BE2C (cell line): ENCODE results near the gene WNT4.

ENCODE experiments used
- DNase-seq: peaks from one replicate; pipeline ENCODE4 v3.0.0-alpha.2; 2020
- H3K27me3 ChIP-seq: fragments of 250-450 bp; sonication (Bioruptor Pico); 2 replicates; pipeline ENCODE4 v1.5.1; 2020; ENCODE audit warnings: mild to moderate bottlenecking
- H3K36me3 ChIP-seq: fragments of 250-450 bp; sonication (Bioruptor Pico); 2 replicates; pipeline ENCODE4 v1.5.1; 2020; ENCODE audit warnings: mild to moderate bottlenecking
- H3K4me1 ChIP-seq: fragments of 250-450 bp; sonication (Bioruptor Pico); 2 replicates; pipeline ENCODE4 v1.5.1; 2020
- H3K4me3 ChIP-seq: 2 replicates; pipeline ENCODE4 v1.5.1; 2011; ENCODE audit warnings: low read depth, low read length
- H3K9me3 ChIP-seq: fragments of 250-450 bp; sonication (Bioruptor Pico); 2 replicates; pipeline ENCODE4 v1.5.1; 2020
- TF ChIP-seq, protein P1 (sequence below): IDR thresholded peaks from 2 replicates; pipeline ENCODE4 v1.5.1; 2012; ENCODE audit warnings: mild to moderate bottlenecking, low read depth, low read length

The WNT4 gene

GRCh38 chr1:22078133-22078532 is 64.8 kb downstream of the WNT4 start:
- no peak for DNase-seq
- no peaks in the 10 kb centered on the region for H3K4me1 ChIP-seq
- TF ChIP-seq, protein P1, sequence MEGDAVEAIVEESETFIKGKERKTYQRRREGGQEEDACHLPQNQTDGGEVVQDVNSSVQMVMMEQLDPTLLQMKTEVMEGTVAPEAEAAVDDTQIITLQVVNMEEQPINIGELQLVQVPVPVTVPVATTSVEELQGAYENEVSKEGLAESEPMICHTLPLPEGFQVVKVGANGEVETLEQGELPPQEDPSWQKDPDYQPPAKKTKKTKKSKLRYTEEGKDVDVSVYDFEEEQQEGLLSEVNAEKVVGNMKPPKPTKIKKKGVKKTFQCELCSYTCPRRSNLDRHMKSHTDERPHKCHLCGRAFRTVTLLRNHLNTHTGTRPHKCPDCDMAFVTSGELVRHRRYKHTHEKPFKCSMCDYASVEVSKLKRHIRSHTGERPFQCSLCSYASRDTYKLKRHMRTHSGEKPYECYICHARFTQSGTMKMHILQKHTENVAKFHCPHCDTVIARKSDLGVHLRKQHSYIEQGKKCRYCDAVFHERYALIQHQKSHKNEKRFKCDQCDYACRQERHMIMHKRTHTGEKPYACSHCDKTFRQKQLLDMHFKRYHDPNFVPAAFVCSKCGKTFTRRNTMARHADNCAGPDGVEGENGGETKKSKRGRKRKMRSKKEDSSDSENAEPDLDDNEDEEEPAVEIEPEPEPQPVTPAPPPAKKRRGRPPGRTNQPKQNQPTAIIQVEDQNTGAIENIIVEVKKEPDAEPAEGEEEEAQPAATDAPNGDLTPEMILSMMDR = no peak
- H3K36me3 ChIP-seq = 0 out of 2 replicates have a peak, but pooled peaks cover 2% of the 10 kb centered on the region
- H3K4me3 ChIP-seq = no peak overlapping the region
- no peaks in the 10 kb centered on the region for H3K9me3 ChIP-seq
- H3K27me3 ChIP-seq = no peaks in the 10 kb centered on the region

DNA sequence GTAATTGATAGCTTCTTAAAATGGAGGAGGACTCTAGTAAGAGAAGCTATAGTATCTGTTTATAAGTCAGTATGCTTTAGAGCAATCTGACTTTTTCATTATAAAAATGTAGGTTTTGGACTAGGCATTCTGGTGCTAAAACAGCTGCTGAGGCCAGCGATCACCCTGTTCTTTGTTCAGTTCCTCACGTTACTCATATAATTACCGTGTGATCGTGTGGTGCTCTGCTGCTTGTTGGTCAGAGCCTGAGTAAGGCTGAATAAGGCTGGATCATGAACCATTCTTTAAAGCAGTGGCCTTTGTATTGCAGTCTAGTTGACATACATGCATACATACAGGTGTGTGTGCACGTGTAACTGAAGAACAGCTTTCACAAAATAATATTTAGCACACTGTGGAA is 65.2 kb downstream of the WNT4 start:
- H3K27me3 ChIP-seq = no peaks in the 10 kb centered on the region
- no peaks in the 10 kb centered on the region for H3K9me3 ChIP-seq
- H3K4me3 ChIP-seq = no peak overlapping the region
- H3K36me3 ChIP-seq = 0 out of 2 replicates have a peak, but pooled peaks cover 2% of the 10 kb centered on the region
- no peaks in the 10 kb centered on the region for H3K4me1 ChIP-seq
- TF ChIP-seq, protein P1 = no peak
- no peak for DNase-seq

DNA sequence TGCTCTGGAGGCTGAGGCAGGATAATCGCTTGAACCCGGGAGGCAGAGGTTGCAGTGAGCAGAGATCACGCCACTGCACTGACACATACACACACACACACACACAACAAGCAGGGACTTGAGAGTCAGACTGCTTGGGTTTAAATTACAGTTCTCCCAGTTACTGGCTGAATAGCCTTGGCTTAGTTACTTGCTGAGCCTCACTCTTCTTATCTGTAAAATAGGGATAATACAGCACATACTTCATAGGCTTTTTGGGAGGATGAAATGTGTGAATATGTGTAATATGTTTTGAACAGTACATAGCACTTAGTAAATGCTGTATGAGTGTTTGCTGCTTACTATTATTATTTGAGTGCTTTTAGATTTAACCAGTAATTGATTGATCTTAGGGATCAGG is 66.6 kb downstream of the WNT4 start:
- DNase-seq = no peak
- Histone ChIP-seq H3K36me3 (0 out of 2 replicates have a peak, but pooled peaks cover 2% of the 10 kb centered on the region), H3K4me1 (no peaks in the 10 kb centered on the region), H3K27me3 (no peaks in the 10 kb centered on the region), H3K4me3 (no peak overlapping the region), H3K9me3 (no peaks in the 10 kb centered on the region)
- TF ChIP-seq, protein P1 = no peak

DNA sequence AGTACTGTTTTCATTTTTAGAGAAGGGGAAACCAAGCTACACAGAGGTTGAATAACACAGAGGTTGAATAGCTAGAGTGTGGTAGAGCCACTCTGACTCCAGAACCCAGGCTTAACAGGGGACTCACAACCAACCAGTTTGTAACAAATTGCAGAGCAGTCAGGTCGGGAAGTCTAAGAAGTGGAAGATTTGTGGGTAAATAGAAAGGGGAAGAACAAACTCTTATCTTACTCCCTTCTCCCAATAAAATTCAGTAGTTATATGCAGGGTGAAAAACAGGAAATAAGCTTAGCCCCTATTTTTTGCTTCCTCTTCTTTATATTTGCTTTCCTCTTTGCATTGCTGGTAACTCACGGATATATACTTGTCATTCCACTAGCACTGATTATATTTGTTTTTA is 67.2 kb downstream of the WNT4 start:
- Histone ChIP-seq H3K27me3 (no peaks in the 10 kb centered on the region), H3K36me3 (0 out of 2 replicates have a peak, but pooled peaks cover 2% of the 10 kb centered on the region), H3K4me3 (no peak overlapping the region), H3K4me1 (no peaks in the 10 kb centered on the region), H3K9me3 (no peaks in the 10 kb centered on the region)
- TF ChIP-seq, protein P1 = no peak
- DNase-seq = no peak

GRCh38 chr1:22074803-22075202 is 68.1 kb downstream of the WNT4 start:
- H3K4me3 ChIP-seq = no peak overlapping the region
- no peaks in the 10 kb centered on the region for H3K27me3 ChIP-seq
- TF ChIP-seq, protein P1 = no peak
- DNase-seq = no peak
- H3K4me1 ChIP-seq = no peaks in the 10 kb centered on the region
- no peaks in the 10 kb centered on the region for H3K9me3 ChIP-seq
- H3K36me3 ChIP-seq = 0 out of 2 replicates have a peak, but pooled peaks cover 2% of the 10 kb centered on the region

DNA sequence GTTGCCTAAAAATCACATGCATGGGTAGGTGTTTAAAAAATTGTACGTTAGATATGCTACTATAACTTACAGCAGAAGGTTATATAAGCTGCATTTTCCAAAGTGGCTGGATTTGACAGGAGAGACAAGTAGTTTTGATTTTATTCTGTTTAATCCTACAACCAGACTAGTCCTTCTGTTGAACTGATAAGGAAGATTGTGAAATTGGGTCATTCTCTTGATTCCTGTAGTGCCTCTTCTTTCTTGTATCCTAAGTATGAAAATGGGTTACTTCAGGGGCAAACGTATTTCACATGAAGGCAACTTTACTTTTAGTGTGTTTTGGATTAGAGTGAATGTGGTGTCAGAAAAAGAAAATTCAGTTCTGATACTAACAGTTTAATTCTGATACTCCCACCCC is 71.4 kb downstream of the WNT4 start:
- H3K4me3 ChIP-seq = no peak overlapping the region
- TF ChIP-seq, protein P1 = no peak
- H3K4me1 ChIP-seq = no peaks in the 10 kb centered on the region
- no peaks in the 10 kb centered on the region for H3K9me3 ChIP-seq
- no peaks in the 10 kb centered on the region for H3K36me3 ChIP-seq
- no peak for DNase-seq
- no peaks in the 10 kb centered on the region for H3K27me3 ChIP-seq
